ENCODE measurements around the gene SORCS3. TPM values are rescaled to one million over a fixed set of nuclear protein-coding genes. Genes with fewer than 3 reads are reported as not detected.

SORCS3 gene
- polyA plus RNA-seq, 1 donor: not detected

GRCh38 chr10:105187243-105187642 is 546.2 kb downstream of the SORCS3 start:
- no peak for DNase-seq (ENCODE audit: low read depth)

- no peak for DNase-seq (ENCODE audit: low read depth)
These were observed 547.8 kb downstream of the SORCS3 start for GRCh38 chr10:105188737-105189462.

- DNase-seq (ENCODE audit: low read depth): no peak
These were observed 548.3 kb downstream of the SORCS3 start for GRCh38 chr10:105189463-105189800.

- DNase-seq (ENCODE audit: low read depth): no peak
These were observed 551.1 kb downstream of the SORCS3 start for GRCh38 chr10:105192146-105192545.

GRCh38 chr10:105192861-105193260 is 551.8 kb downstream of the SORCS3 start:
- DNase-seq (ENCODE audit: low read depth): no peak

GRCh38 chr10:105195831-105196230 is 554.7 kb downstream of the SORCS3 start:
- DNase-seq (ENCODE audit: low read depth): no peak

- no peak for DNase-seq (ENCODE audit: low read depth)
These were observed 556.7 kb downstream of the SORCS3 start for GRCh38 chr10:105197598-105198364.

- DNase-seq (ENCODE audit: low read depth): no peak
These were observed 565.5 kb downstream of the SORCS3 start for GRCh38 chr10:105206616-105207015.

- DNase-seq (ENCODE audit: low read depth): no peak
These were observed 566.4 kb downstream of the SORCS3 start for GRCh38 chr10:105207476-105207995.

- DNase-seq (ENCODE audit: low read depth): no peak
These were observed 569.5 kb downstream of the SORCS3 start for GRCh38 chr10:105210546-105210945.

GRCh38 chr10:105237685-105238084 is 596.6 kb downstream of the SORCS3 start:
- DNase-seq (ENCODE audit: low read depth): no peak

GRCh38 chr10:105239311-105240219 is 598.5 kb downstream of the SORCS3 start:
- no peak for DNase-seq (ENCODE audit: low read depth)

- DNase-seq (ENCODE audit: low read depth): no peak
These were observed 600.2 kb downstream of the SORCS3 start for GRCh38 chr10:105241254-105241653.

- no peak for DNase-seq (ENCODE audit: low read depth)
These were observed 602.3 kb downstream of the SORCS3 start for GRCh38 chr10:105243381-105243780.

GRCh38 chr10:105243825-105244224 is 602.7 kb downstream of the SORCS3 start:
- DNase-seq (ENCODE audit: low read depth): no peak

- no peak for DNase-seq (ENCODE audit: low read depth)
These were observed 606.9 kb downstream of the SORCS3 start for GRCh38 chr10:105247831-105248499.

- DNase-seq (ENCODE audit: low read depth): no peak
These were observed 611.8 kb downstream of the SORCS3 start for GRCh38 chr10:105252911-105253310.

GRCh38 chr10:105253515-105254212 is 612.6 kb downstream of the SORCS3 start:
- DNase-seq (ENCODE audit: low read depth): no peak

- no peak for DNase-seq (ENCODE audit: low read depth)
These were observed 617.1 kb downstream of the SORCS3 start for GRCh38 chr10:105258036-105258673.

- DNase-seq (ENCODE audit: low read depth): no peak
These were observed 617.6 kb downstream of the SORCS3 start for GRCh38 chr10:105258674-105259065.
